ENCODE data around the gene TMEM95.
"Not testable (repeated sequence)": the region's sequence is repeated elsewhere in the genome, so short reads cannot be mapped to it uniquely, and the experiment has no call there.

Gene TMEM95

GRCh38 chr17:7321466-7321865, 33.5 kb upstream of the TMEM95 start:
- no peak for DNase-seq
- intact Hi-C loops (cut with DNase I): no loop called here

- intact Hi-C loops (cut with DNase I): no loop called here
- DNase-seq: no peak
These were observed 32.3 kb upstream of the TMEM95 start for GRCh38 chr17:7322520-7323194.

DNA sequence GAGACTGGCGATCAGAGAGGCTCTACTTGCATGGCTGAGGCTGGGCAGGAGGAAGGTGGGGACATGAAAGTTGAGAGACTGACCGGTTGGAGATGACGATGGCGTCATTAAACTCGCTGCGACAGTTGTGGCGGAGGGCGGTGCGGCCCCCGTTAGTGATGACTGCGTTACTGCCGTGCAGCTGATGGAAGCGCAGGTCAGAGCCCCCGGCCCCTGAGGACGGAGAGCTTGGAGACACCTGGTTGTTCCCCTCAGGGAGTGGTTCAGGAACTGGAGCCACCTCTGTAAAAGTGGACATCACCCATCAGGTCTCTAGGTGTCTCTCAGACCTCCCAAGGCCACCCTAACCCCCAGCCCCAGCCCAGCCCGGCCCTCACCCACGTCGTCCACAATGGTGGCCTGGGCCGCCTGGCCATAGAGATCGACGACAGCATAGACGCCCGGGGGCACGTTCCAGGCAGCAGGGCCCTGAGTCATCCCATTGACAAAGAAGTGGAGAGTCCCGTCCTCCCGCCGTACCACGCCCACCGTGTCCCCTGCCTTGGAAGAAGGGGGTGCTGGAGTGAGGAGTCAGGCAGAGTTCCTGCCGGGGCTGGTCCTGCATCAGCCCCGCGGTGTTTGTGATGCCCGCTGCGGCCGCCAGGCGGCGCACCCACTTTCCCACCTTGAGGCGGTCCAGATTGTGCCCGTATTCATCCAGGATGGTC, 31.1 kb upstream of the TMEM95 start:
- intact Hi-C loops (cut with DNase I): no loop called here
- peak in 28 of 42 donors; percentile 17 to 75 (median 54) for DNase-seq

DNA sequence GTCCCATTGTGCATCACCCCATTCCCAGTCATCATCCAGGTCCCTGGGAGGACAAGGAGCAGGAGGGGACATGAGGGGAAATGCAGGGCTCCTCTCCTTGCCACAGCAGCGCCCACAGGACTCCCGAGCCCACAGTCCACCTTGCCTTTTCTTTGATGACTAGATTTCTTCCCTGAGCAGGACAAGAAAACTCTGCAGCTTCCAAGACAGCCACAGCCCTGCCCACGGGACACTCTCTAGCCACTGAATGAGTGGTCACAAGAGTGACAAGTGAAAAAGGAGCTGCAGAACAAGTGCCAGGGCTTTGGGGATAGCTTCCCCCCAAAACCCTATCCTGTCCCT, 30.5 kb upstream of the TMEM95 start:
- no peak for DNase-seq
- intact Hi-C loops (cut with DNase I): no loop called here

DNA sequence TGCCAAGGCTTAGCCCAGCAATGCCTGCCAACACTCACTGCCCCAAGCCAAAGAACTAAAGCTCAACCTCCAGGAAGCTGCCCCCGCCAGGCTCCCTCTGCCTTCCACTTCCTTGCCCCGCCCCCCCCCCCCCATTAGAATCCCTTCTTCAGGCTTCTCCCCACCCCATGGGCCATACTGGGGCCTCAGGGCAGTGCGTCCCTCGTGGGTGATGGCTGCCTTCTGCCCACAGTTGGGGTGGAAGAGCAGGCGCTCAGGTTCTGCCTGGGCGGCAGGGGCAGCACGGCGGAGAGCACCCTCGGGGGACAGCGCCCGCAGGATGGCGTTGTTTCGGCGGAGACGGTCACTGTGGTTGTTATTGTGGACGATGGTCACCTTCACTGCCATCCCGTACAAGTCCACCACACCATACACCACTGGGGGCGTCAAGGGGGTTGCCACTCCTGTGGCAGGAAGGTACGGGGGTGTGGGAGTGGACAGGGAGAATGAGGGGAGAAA, 29.9 kb upstream of the TMEM95 start:
- intact Hi-C loops (cut with DNase I): no loop called here
- DNase-seq: no peak

- intact Hi-C loops (cut with DNase I): no loop called here
These were observed 28.8 kb upstream of the TMEM95 start for GRCh38 chr17:7326186-7326585.

DNA sequence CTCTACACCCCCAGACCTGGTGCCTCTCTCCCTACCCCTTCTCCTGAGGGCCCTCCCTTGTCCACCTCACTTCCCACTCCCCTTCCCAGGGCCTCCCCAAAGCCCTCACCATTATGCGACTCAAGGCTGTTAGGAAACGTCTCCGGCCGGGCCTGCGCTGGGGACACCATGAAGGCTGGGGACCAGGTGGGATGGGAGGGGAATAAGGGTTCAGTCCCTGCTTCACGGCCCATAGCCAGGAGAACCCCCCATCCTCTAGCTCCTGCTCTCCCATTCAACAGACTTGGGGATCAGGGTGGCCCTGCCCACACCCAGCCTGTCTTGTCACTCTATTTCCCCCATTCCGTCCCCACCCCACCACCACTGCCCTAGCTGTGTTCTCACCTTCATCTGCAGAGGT, 27.9 kb upstream of the TMEM95 start:
- intact Hi-C loops (cut with DNase I): no loop called here
- DNase-seq: no peak

More at GRCh38 chr17:7326186-7326585, 28.8 kb upstream of the TMEM95 start:
- DNase-seq: no peak

DNA sequence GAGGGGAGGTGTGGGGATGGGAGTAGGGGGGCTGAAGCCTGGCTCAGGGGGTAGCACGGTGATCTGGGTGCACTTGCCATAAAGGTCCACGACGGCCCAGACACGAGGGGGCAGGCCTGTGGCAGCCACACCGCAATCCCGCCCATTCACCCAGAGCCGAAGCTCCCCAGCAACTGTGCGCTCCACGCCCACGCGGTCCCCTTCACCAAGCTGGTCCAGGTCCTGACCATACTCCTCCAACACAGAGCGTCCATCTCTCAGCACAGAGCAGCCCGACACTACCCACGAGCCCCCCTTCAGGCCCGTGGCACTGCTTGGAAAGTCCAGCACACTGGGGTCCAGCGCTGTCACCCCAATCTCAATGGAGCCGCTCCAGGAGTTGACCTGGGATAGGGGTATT, 27.5 kb upstream of the TMEM95 start:
- DNase-seq: no peak
- intact Hi-C loops (cut with DNase I): no loop called here

GRCh38 chr17:7328009-7328408, 26.9 kb upstream of the TMEM95 start:
- DNase-seq: no peak
- intact Hi-C loops (cut with DNase I): no loop called here

- peak in 5 of 42 donors; percentile 12 to 48 (median 23) for DNase-seq
- intact Hi-C loops (cut with DNase I): no loop called here
These were observed 26.0 kb upstream of the TMEM95 start, which contains the start of gene NEURL4 for GRCh38 chr17:7328840-7329373. Gene NEURL4 (minus strand): TSS chr17:7329335. CDS start chr17:7329312, 23 bp downstream.

DNA sequence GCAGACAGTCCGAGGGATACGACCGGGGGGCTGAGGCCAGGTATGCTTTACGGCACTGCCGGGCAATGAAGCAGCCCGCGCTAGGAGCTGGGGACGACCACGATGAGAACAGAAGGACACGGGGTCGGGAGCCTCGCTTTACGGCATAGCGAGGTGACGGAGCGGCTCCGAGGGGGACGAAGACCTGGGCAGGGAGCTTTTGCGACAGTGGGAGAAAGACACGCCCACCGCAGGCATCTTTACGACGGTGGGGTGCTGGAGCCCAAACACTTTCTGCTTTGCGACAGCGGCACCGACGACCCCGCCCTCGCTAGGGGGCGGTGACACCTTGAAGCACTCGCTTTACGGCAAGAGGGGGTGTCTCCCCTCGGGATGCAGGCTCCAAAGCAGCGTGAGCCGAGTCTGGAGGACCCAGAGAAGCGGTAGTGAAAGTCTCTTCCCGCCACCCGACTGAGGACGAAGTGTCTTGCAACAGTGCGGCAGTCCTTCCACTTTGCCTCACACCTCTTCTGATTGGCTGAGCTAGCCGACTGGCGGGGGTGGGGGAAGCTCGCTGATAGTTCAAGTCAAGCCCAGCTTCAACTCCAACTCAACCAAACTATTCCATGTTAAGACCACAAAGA, 25.5 kb upstream of the TMEM95 start:
- DNase-seq: peak; percentile 93 to 99 (median 97)
- intact Hi-C loops (cut with DNase I): no loop called here

DNA sequence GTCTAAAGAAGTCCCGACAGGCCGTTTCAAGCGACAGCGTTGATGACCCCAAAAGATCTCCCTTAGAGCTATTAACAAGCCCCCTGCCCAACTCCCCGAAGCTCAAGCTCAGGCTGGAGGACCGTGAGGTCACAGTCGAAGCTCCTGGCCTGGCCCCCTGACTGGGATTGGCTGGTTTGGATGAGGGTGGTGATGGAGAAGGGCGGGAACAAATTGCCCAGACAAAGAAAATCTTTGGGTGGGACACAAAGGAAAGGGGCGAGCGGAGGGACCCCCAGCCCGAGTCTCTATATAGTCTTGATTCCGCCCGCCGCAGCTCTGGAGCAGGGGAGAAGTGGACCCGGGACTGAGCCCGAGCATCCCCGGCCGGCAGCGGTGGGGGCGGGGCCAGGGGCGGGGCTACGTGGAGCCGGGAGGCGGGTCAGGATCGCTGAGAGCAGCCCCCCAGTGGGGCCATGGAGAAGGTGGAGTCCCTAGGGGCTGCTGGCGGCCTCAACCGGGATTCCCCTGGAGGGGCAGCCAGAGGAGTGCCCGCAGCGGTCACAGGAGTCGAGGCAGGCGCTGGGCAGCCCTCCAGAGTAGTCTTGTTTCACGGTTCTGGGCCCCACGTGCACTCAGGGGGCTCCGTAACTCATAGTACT, 24.8 kb upstream of the TMEM95 start:
- peak; percentile 59 to 91 (median 80) for DNase-seq

GRCh38 chr17:7330638-7331015, 24.3 kb upstream of the TMEM95 start:
- intact Hi-C loops (cut with DNase I): no loop called here
- DNase-seq: no peak

More for the DNA sequence above, 24.8 kb upstream of the TMEM95 start:
- intact Hi-C loops (cut with DNase I): no loop called here

- intact Hi-C loops (cut with DNase I): no loop called here
- DNase-seq: no peak
These were observed 22.8 kb upstream of the TMEM95 start for GRCh38 chr17:7332111-7332510.

GRCh38 chr17:7332600-7333069, 22.3 kb upstream of the TMEM95 start:
- not testable (repeated sequence) for DNase-seq

DNA sequence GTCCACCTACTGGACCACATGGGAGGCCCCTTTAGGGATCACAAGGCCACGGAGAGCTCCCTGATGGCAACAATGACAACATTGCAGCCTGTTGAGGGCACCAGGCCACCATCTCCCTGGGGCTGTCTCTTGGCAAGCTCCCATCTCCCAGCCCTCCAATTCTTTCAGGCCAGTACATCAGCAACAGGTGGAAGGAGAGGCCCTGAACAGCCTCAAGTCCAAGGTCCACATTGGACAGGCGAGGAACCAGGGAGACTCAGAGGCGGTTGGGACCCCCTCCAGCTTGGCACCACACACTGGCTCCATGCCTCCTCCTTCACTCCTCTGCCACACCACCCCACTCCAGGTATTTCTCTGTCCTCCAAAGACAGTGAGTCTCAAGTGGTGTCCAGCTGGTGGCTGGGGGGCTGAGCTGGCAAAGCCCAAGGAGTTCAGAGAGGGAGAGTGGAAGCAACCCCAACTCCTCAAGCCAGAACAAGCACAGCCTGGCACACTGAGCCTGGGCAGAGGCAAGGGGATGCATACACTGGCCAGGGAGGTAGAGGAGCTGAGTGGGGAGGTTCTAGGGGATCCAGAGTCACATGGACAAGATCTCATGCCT, 19.9 kb upstream of the TMEM95 start:
- intact Hi-C loops (cut with DNase I): no loop called here
- DNase-seq: no peak

More at GRCh38 chr17:7332600-7333069, 22.3 kb upstream of the TMEM95 start:
- intact Hi-C loops (cut with DNase I): not testable (repeated sequence)

GRCh38 chr17:7335765-7336164, 19.2 kb upstream of the TMEM95 start:
- intact Hi-C loops (cut with DNase I); DNase-seq: not testable (repeated sequence)

GRCh38 chr17:7336240-7337175, 18.4 kb upstream of the TMEM95 start, which contains the start of gene ACAP1:
Gene ACAP1 (plus strand): TSS chr17:7336529. CDS start chr17:7336735, 206 bp downstream.
- intact Hi-C loops (cut with DNase I): no loop called here
- peak in 1 of 42 donors; percentile 35 for DNase-seq

Measured in head of caudate nucleus (tissue), 42 donors.